ENCODE data around the gene STC2. TPM values are rescaled to one million over a fixed set of nuclear protein-coding genes. Genes with fewer than 3 reads are reported as not detected.

The STC2 gene
- total and polyA plus RNA-seq, 2 of the 4 experiments (the other 2 are of a cell fraction), result 87.5 to 270 TPM

DNA sequence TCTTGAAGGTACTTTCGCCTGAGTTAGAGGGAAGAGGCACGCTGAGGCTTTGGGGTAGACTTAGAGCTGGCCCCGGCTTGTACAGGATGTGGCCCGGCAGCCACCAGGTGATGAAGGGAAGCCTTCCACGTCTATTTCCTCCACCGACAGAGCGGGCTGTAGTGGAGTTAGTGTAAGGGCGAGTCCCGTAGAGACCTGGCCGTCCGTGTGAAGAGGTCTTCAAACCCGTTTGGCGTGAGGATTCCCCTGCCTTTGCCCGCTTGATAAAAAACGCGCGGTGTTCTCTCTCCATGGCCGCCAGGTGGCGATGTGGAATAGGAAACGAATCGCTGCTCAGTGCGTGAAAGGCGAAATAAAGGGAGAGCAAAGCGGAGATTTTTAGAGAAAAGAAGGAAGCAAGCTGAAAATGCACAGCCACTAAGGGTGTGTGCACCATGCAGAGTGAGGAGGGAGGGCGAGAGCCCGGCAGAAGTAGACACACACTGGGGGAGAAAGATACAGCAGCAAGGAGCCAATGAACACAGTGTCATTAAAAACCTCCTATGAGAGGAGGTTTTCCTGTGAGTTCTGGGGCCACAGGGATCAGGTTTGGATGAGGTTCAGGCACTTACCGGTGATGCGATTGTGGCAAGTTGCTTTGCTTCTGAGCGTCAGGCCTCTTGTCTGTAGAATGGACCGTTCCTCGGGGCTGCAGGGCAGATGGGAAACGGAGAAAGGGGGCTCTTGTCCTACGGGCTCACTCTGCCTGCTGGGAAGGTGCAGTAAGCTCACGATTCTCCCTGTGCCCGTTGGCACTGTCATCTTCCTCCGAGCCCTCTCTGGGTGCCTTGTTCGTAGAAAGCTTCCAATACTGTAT lies 34.2 kb downstream of the STC2 start:
- H3K36me3 ChIP-seq (ENCODE audit: control insufficient read depth, insufficient read depth, low read length), result no peaks in the 10 kb centered on the region
- H3K9me3 ChIP-seq (ENCODE audit: control insufficient read depth, insufficient read depth, low read length), result no peaks in the 10 kb centered on the region
- H3K4me1 ChIP-seq (ENCODE audit: control insufficient read depth, insufficient read depth, low read length), result peaks cover 17% of the 10 kb centered on the region
- peak overlapping the region; percentile 60 for H3K18ac ChIP-seq (ENCODE audit: low read depth, low read length)
- H3K4ac ChIP-seq (ENCODE audit: low read depth, low read length), result peak overlapping the region; percentile 95
- H3K27me3 ChIP-seq (ENCODE audit: control insufficient read depth, insufficient read depth, low read length), result no peaks in the 10 kb centered on the region; the same call in 1 of the 2 replicates
- POLR2A ChIA-PET (ENCODE audit: unreplicated experiment), result interaction anchor here (0.6 to 1.4 kb wide), 2 partner anchors 33 to 322 kb away, joined by 3 to 8 read pairs; partner anchors contain the start of genes BOD1 and STC2
- H4K91ac ChIP-seq (ENCODE audit: insufficient read depth, low read depth, low read length), result peak overlapping the region; percentile 96
- peak; percentile 80 for DNase-seq
- ATAC-seq (ENCODE audit: low read depth), result peak; percentile 84
- H2BK5ac ChIP-seq (ENCODE audit: low read depth, low read length, poor library complexity, severe bottlenecking), result peak overlapping the region; percentile 35
- H3K56ac ChIP-seq (ENCODE audit: extremely low read depth, insufficient read depth, low read length), result peak overlapping the region; percentile 72
- peak overlapping the region; percentile 100; the same call in 2 of the 3 replicates for H2BK15ac ChIP-seq (ENCODE audit: low read depth, low read length)
- H3K23ac ChIP-seq (ENCODE audit: low read depth, low read length), result peak overlapping the region; percentile 95
- H4K8ac ChIP-seq (ENCODE audit: low read depth in 2 of 2, low read length in 2 of 2), result peak overlapping the region; percentile 85 to 96
- H2AFZ ChIP-seq (replicated peaks; ENCODE audit: low read length, poor library complexity), result peak overlapping the region; percentile 96
- peak overlapping the region; percentile 97 for H2BK20ac ChIP-seq (ENCODE audit: low read depth, low read length)
- H2AK9ac ChIP-seq (replicated peaks; ENCODE audit: low read depth, low read length, poor library complexity), result peak overlapping the region; percentile 91
- peak overlapping the region; percentile 68 for H4K5ac ChIP-seq (ENCODE audit: low read depth, low read length)
- in situ Hi-C loops (cut with MboI; ENCODE audit: low sequenced_read_pairs), result loop anchor here (5.0 to 25.0 kb wide), 4 partner anchors 278 to 1018 kb away; no protein-coding TSS in a partner anchor
- H3K4me3 ChIP-seq (ENCODE audit: insufficient read depth, low read depth, low read length), result no peak overlapping the region
- peak overlapping the region; percentile 85 for H2AK5ac ChIP-seq (ENCODE audit: low read depth, low read length)
- peak overlapping the region; percentile 90 for H3K14ac ChIP-seq (replicated peaks; ENCODE audit: low read depth, low read length)
- peak overlapping the region; percentile 29 for H3K27ac ChIP-seq (ENCODE audit: insufficient read depth, low read length)
- intact Hi-C loops (cut with micrococcal nuclease), result loop anchor here (1.0 to 2.0 kb wide), 7 partner anchors 34 to 1019 kb away; partner anchors contain the start of genes BOD1 and STC2
- H3K79me1 ChIP-seq (ENCODE audit: low read depth in 1 of 2, low read length in 2 of 2), result no peaks in the 10 kb centered on the region
- CTCF ChIA-PET, result interaction anchor here (0.6 to 4.1 kb wide), 14 partner anchors 12 to 353 kb away, joined by 3 to 40 read pairs (median 4); partner anchors contain the start of genes BOD1 and STC2
- H2BK120ac ChIP-seq (ENCODE audit: low read depth, low read length), result peak overlapping the region; percentile 98
- WGBS, 2 experiments (ENCODE audit: extremely low coverage in 2 of 2, insufficient read length in 1 of 2), result 13% methylated on average over 23 of the region's 37 CpGs; no CpG with 5 or more reads in 1 of the 2 experiments
- peak overlapping the region; percentile 40 for H3K4me2 ChIP-seq (ENCODE audit: low read depth, low read length)
- peak overlapping the region; percentile 58 for H3K9ac ChIP-seq (ENCODE audit: low read depth, low read length)
- dilution Hi-C loops (cut with HindIII; ENCODE audit: low sequenced_read_pairs, unreplicated experiment), result no loop called here
- H3K9me1 ChIP-seq (ENCODE audit: insufficient read depth, low read length), result no peaks in the 10 kb centered on the region; the same call in 1 of the 2 replicates
- H4K20me1 ChIP-seq (ENCODE audit: insufficient read depth, low read length), result no peaks in the 10 kb centered on the region
- no TSS peak for BruUV-seq (replicated peaks)
- TF ChIP-seq RAD21 (IDR thresholded peaks at IDR 0.05; ENCODE audit: low read length), result peak; percentile 96
- TF ChIP-seq CEBPB (IDR thresholded peaks at IDR 0.05; ENCODE audit: low read depth, low read length), result no peak
- TF ChIP-seq, protein P1, sequence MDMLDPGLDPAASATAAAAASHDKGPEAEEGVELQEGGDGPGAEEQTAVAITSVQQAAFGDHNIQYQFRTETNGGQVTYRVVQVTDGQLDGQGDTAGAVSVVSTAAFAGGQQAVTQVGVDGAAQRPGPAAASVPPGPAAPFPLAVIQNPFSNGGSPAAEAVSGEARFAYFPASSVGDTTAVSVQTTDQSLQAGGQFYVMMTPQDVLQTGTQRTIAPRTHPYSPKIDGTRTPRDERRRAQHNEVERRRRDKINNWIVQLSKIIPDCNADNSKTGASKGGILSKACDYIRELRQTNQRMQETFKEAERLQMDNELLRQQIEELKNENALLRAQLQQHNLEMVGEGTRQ (IDR thresholded peaks at IDR 0.05; ENCODE audit: low read depth, low read length), result no peak
- TF ChIP-seq FOS (IDR thresholded peaks at IDR 0.05; ENCODE audit: low read depth, low read length), result no peak
- peak; percentile 63; the same call in 1 of the 2 replicates for TF ChIP-seq CHD1 (IDR thresholded peaks at IDR 0.05; ENCODE audit: low read depth, low read length)
- TF ChIP-seq BHLHE40 (IDR thresholded peaks at IDR 0.05; ENCODE audit: low read depth, low read length), result no peak
- TF ChIP-seq MXI1 (IDR thresholded peaks at IDR 0.05; ENCODE audit: borderline replicate concordance, low read depth, low read length), result 0 out of 2 replicates have a peak, but pooled peaks have one; percentile 13
- no peak for TF ChIP-seq RCOR1 (IDR thresholded peaks at IDR 0.05; ENCODE audit: insufficient replicate concordance, low read length)
- TF ChIP-seq, protein P2, sequence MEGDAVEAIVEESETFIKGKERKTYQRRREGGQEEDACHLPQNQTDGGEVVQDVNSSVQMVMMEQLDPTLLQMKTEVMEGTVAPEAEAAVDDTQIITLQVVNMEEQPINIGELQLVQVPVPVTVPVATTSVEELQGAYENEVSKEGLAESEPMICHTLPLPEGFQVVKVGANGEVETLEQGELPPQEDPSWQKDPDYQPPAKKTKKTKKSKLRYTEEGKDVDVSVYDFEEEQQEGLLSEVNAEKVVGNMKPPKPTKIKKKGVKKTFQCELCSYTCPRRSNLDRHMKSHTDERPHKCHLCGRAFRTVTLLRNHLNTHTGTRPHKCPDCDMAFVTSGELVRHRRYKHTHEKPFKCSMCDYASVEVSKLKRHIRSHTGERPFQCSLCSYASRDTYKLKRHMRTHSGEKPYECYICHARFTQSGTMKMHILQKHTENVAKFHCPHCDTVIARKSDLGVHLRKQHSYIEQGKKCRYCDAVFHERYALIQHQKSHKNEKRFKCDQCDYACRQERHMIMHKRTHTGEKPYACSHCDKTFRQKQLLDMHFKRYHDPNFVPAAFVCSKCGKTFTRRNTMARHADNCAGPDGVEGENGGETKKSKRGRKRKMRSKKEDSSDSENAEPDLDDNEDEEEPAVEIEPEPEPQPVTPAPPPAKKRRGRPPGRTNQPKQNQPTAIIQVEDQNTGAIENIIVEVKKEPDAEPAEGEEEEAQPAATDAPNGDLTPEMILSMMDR (conservative IDR thresholded peaks at IDR 0.05; ENCODE audit: low read depth, low read length), result peak; percentile 96
- TF ChIP-seq RFX5 (IDR thresholded peaks at IDR 0.05; ENCODE audit: low read depth, low read length), result no peak
- TF ChIP-seq MAZ (IDR thresholded peaks at IDR 0.05; ENCODE audit: borderline replicate concordance, low read depth, low read length), result no peak
- no peak for TF ChIP-seq NFE2L2 (IDR thresholded peaks at IDR 0.05; ENCODE audit: low read depth, low read length)
- peak; percentile 55; the same call in 1 of the 2 replicates for TF ChIP-seq POLR2A (IDR thresholded peaks at IDR 0.05; ENCODE audit: low read depth, low read length)
- no peak for TF ChIP-seq MAFK (IDR thresholded peaks at IDR 0.05; ENCODE audit: low read depth, low read length)

All from IMR-90 (cell line).